Umbilical cord (tissue), 2 donors: ENCODE data around the gene DUSP8. TPM values are rescaled to one million over a fixed set of nuclear protein-coding genes. Genes with fewer than 3 reads are reported as not detected.

Experiments
- DNase-seq: peaks from one replicate; pipeline ENCODE4 v3.0.0-alpha.2; 2015; ENCODE audit warnings: low spot score
- total RNA-seq: library from RNA; depleted of rRNA; stranded (reverse); fragments of >200 nt; gene quantifications from one replicate; pipeline ENCODE4 v1.2.3, GENCODE V29; 2014; ENCODE audit warnings: low replicate concordance; ENCODE audit not compliant: insufficient read depth

DUSP8 gene
- total RNA-seq, 1 donor from 2014 or later: 2.4 TPM

GRCh38 chr11:1533342-1533725, 38.7 kb downstream of the DUSP8 start:
- DNase-seq: no peak

GRCh38 chr11:1532606-1533341, 39.3 kb downstream of the DUSP8 start:
- no peak for DNase-seq

- no peak for DNase-seq
These were observed 40.0 kb downstream of the DUSP8 start for GRCh38 chr11:1532014-1532586.

- no peak for DNase-seq
These were observed 40.5 kb downstream of the DUSP8 start for GRCh38 chr11:1531449-1532013.

GRCh38 chr11:1530686-1531448, 41.2 kb downstream of the DUSP8 start:
- DNase-seq: no peak

GRCh38 chr11:1529774-1530173, 42.3 kb downstream of the DUSP8 start:
- no peak for DNase-seq

GRCh38 chr11:1529286-1529685, 42.8 kb downstream of the DUSP8 start:
- DNase-seq: no peak

- DNase-seq: no peak
These were observed 43.4 kb downstream of the DUSP8 start for GRCh38 chr11:1528710-1529109.

- no peak for DNase-seq
These were observed 45.3 kb downstream of the DUSP8 start for GRCh38 chr11:1526785-1527184.

GRCh38 chr11:1523779-1524178, 48.3 kb downstream of the DUSP8 start:
- DNase-seq: no peak

- DNase-seq: no peak
These were observed 49.0 kb downstream of the DUSP8 start for GRCh38 chr11:1523077-1523476.

GRCh38 chr11:1522081-1522424, 50.0 kb downstream of the DUSP8 start:
- no peak for DNase-seq

GRCh38 chr11:1521382-1522080, 50.5 kb downstream of the DUSP8 start:
- no peak for DNase-seq

- no peak for DNase-seq
These were observed 51.3 kb downstream of the DUSP8 start for GRCh38 chr11:1520663-1521267.

GRCh38 chr11:1520209-1520662, 51.8 kb downstream of the DUSP8 start:
- DNase-seq: no peak

GRCh38 chr11:1519028-1520010, 52.8 kb downstream of the DUSP8 start:
- no peak for DNase-seq

GRCh38 chr11:1518301-1518700, 53.8 kb downstream of the DUSP8 start:
- no peak for DNase-seq

GRCh38 chr11:1517117-1518005, 54.7 kb downstream of the DUSP8 start:
- no peak for DNase-seq
